H1 (cell line): Measurements from ENCODE around the gene MYCBP2. TPM values are rescaled to one million over a fixed set of nuclear protein-coding genes. Genes with fewer than 3 reads are reported as not detected.

ENCODE experiments used
- CTCF ChIA-PET: fragments of 300-600 bp; sonication (Branson Sonifier 250); formaldehyde crosslinking; loops from one replicate; lab custom pipeline; 2021; ENCODE audit not compliant: partially characterized antibody; lab: Charles Lee
- POLR2A ChIA-PET: fragments of 300-600 bp; sonication (Branson Sonifier 250); formaldehyde crosslinking; loops from one replicate; lab custom pipeline; 2021; ENCODE audit warnings: inconsistent platforms; ENCODE audit not compliant: partially characterized antibody; lab: Charles Lee
- DNase-seq, 2 experiments: peaks; one replicate each; pipeline versions ENCODE4 v3.0.0 to v3.0.0-alpha.2; 2010 to 2022; ENCODE audit warnings: low spot score in 2 of 2, low read depth in 1 of 2, mixed read lengths in 1 of 2
- FAIRE-seq: peaks from 2 replicates; lab custom pipeline; 2011; peaks lifted over from hg19 to GRCh38; lab: Jason Lieb, UNC
- H2AFZ ChIP-seq: 2 replicates; pipeline ENCODE4 v1.8.1; 2012; ENCODE audit warnings: low read length, inconsistent platforms
- H2AK5ac ChIP-seq: 2 replicates; pipeline ENCODE4 v1.6.1; 2013; ENCODE audit warnings: low read depth, low read length
- H2BK120ac ChIP-seq: replicated peaks from 2 replicates; pipeline ENCODE3; 2013; ENCODE audit warnings: low read depth, low read length, inconsistent platforms
- H2BK12ac ChIP-seq: 2 replicates; pipeline ENCODE4 v1.6.1; 2013; ENCODE audit warnings: low read depth, low read length
- H2BK15ac ChIP-seq: 2 replicates; pipeline ENCODE4 v1.6.1; 2013; ENCODE audit warnings: low read length
- H2BK20ac ChIP-seq: 2 replicates; pipeline ENCODE4 v1.6.1; 2013; ENCODE audit warnings: low read length
- H2BK5ac ChIP-seq: 2 replicates; pipeline ENCODE4 v1.6.1; 2013; ENCODE audit warnings: low read depth, low read length
- H3K14ac ChIP-seq: 2 replicates; pipeline ENCODE4 v1.6.1; 2013; ENCODE audit warnings: inconsistent platforms; ENCODE audit not compliant: insufficient read length
- H3K18ac ChIP-seq: 2 replicates; pipeline ENCODE4 v1.6.1; 2013; ENCODE audit warnings: low read length; ENCODE audit errors: extremely low read depth
- H3K23ac ChIP-seq: 2 replicates; pipeline ENCODE4 v1.6.1; 2013; ENCODE audit warnings: inconsistent platforms; ENCODE audit not compliant: insufficient read length
- H3K23me2 ChIP-seq: 2 replicates; pipeline ENCODE4 v1.6.1; 2013; ENCODE audit warnings: low read depth, low read length
- H3K27ac ChIP-seq: 2 replicates; pipeline ENCODE4 v1.6.1; 2011; ENCODE audit warnings: low read depth, low read length, inconsistent platforms
- H3K27me3 ChIP-seq, 4 experiments: replicated peaks in 1 of 4; 1 replicate in 1 of 4; 2 replicates in 3 of 4; pipeline versions ENCODE4 v1.6.1 to v1.8.1; 2011 to 2013; ENCODE audit warnings: low read length in 3 of 4, mild to moderate bottlenecking in 3 of 4, inconsistent platforms in 2 of 4, mixed read lengths in 2 of 4, moderate library complexity in 1 of 4; ENCODE audit not compliant: control insufficient read depth in 3 of 4, insufficient read depth in 3 of 4; ENCODE audit errors: extremely low read depth in 1 of 4
- H3K36me3 ChIP-seq, 4 experiments: 2 replicates each; pipeline versions ENCODE4 v1.6.1 to v1.8.1; 2011 to 2013; ENCODE audit warnings: mild to moderate bottlenecking in 4 of 4, low read length in 3 of 4, moderate library complexity in 2 of 4, control low read depth in 1 of 4, inconsistent platforms in 1 of 4; ENCODE audit not compliant: insufficient read depth in 4 of 4, control insufficient read depth in 2 of 4
- H3K4ac ChIP-seq: replicated peaks from 2 replicates; pipeline ENCODE3; 2013; ENCODE audit warnings: low read length, low read depth, mixed read lengths, inconsistent platforms; ENCODE audit not compliant: insufficient read length
- H3K4me1 ChIP-seq, 4 experiments: replicated peaks in 1 of 4; 1 replicate in 1 of 4; 2 replicates in 3 of 4; pipeline versions ENCODE4 v1.6.1 to v1.8.1; 2011 to 2013; ENCODE audit warnings: low read length in 3 of 4, inconsistent platforms in 2 of 4, mixed read lengths in 1 of 4; ENCODE audit not compliant: insufficient read depth in 4 of 4, control insufficient read depth in 3 of 4
- H3K4me2 ChIP-seq, 2 experiments: 2 replicates each; pipeline versions ENCODE4 v1.6.1 to v1.8.1; 2011 to 2013; ENCODE audit warnings: low read depth in 2 of 2, low read length in 2 of 2, control low read depth in 1 of 2, inconsistent platforms in 1 of 2, mild to moderate bottlenecking in 1 of 2; ENCODE audit not compliant: insufficient read depth in 1 of 2
- H3K4me3 ChIP-seq, 4 experiments: fragments of 200-600, 300-600 bp in 1 of 4; sonication (generic), shearing (Covaris generic), sonication (Bioruptor Twin) in 1 of 4; 2 replicates each; pipeline versions ENCODE4 v1.5.1 to v1.8.1; 2011 to 2016; ENCODE audit warnings: low read length in 4 of 4, low read depth in 3 of 4, control low read depth in 2 of 4, inconsistent platforms in 2 of 4, mild to moderate bottlenecking in 2 of 4, mixed read lengths in 1 of 4, moderate library complexity in 1 of 4; ENCODE audit not compliant: insufficient read depth in 2 of 4; ENCODE audit errors: extremely low read depth in 1 of 4
- H3K56ac ChIP-seq: replicated peaks from 2 replicates; pipeline ENCODE3; 2013; ENCODE audit warnings: low read depth, mild to moderate bottlenecking, mixed read lengths, low read length, inconsistent platforms; ENCODE audit not compliant: insufficient read length
- H3K79me1 ChIP-seq: 2 replicates; pipeline ENCODE4 v1.6.1; 2013; ENCODE audit warnings: low read depth, low read length, control low read depth
- H3K79me2 ChIP-seq, 2 experiments: 2 replicates each; pipeline versions ENCODE4 v1.6.1 to v1.8.1; 2012 to 2013; ENCODE audit warnings: low read length in 2 of 2, mild to moderate bottlenecking in 2 of 2, inconsistent platforms in 1 of 2; ENCODE audit not compliant: insufficient read depth in 2 of 2, control insufficient read depth in 1 of 2
- H3K9ac ChIP-seq, 4 experiments: replicated peaks in 1 of 4; 1 replicate in 1 of 4; 2 replicates in 3 of 4; pipeline versions ENCODE4 v1.6.1 to v1.8.1; 2011 to 2013; ENCODE audit warnings: low read depth in 3 of 4, low read length in 3 of 4, control low read depth in 2 of 4, mild to moderate bottlenecking in 2 of 4, moderate library complexity in 2 of 4, inconsistent platforms in 1 of 4; ENCODE audit errors: extremely low read depth in 1 of 4
- H3K9me3 ChIP-seq, 2 experiments: 2 replicates each; pipeline versions ENCODE4 v1.6.1 to v1.8.1; 2012 to 2013; ENCODE audit warnings: mild to moderate bottlenecking in 2 of 2, moderate library complexity in 2 of 2, control low read depth in 1 of 2, inconsistent platforms in 1 of 2, low read depth in 1 of 2, low read length in 1 of 2, mixed read lengths in 1 of 2; ENCODE audit not compliant: insufficient read depth in 2 of 2
- H4K20me1 ChIP-seq, 2 experiments: replicated peaks in 1 of 2; 2 replicates each; pipeline versions ENCODE3 to v1.8.1; 2011 to 2013; ENCODE audit warnings: inconsistent platforms in 2 of 2, low read length in 2 of 2, mild to moderate bottlenecking in 1 of 2; ENCODE audit not compliant: insufficient read depth in 2 of 2, control insufficient read depth in 1 of 2
- H4K5ac ChIP-seq: 2 replicates; pipeline ENCODE4 v1.6.1; 2013; ENCODE audit warnings: low read length, low read depth, mixed read lengths, inconsistent platforms; ENCODE audit not compliant: insufficient read length
- H4K8ac ChIP-seq: 2 replicates; pipeline ENCODE4 v1.8.0; 2013; ENCODE audit warnings: mild to moderate bottlenecking, moderate library complexity, low read length, inconsistent platforms; ENCODE audit not compliant: insufficient read depth; ENCODE audit errors: extremely low read depth
- H4K91ac ChIP-seq: replicated peaks from 2 replicates; pipeline ENCODE3; 2013; ENCODE audit warnings: low read length, mixed read lengths, inconsistent platforms; ENCODE audit not compliant: insufficient read length
- BRCA1 ChIP-seq: IDR thresholded peaks from 2 replicates; pipeline ENCODE4 v1.6.1; 2012; ENCODE audit warnings: low read depth, low read length, improper control_type of control experiment
- CBX5 ChIP-seq: fragments of 300-800, 300-1000 bp; sonication (generic); IDR thresholded peaks from 2 replicates; pipeline ENCODE4 v1.7.1; 2016; ENCODE audit warnings: antibody characterized with exemption, low read length, low read depth
- CEBPB ChIP-seq: IDR thresholded peaks from 2 replicates; pipeline ENCODE4 v1.6.1; 2012; ENCODE audit warnings: low read depth, low read length
- EZH2 ChIP-seq: fragments of 200-600 bp; sonication (generic); IDR thresholded peaks from 2 replicates; pipeline ENCODE4 v1.7.1; 2012; ENCODE audit warnings: low read depth, mild to moderate bottlenecking, moderate library complexity, low read length, inconsistent platforms; ENCODE audit not compliant: severe bottlenecking
- HDAC2 ChIP-seq, 2 experiments: fragments of 300-600 bp in 1 of 2; sonication (generic) in 1 of 2; IDR thresholded peaks; 2 replicates each; pipeline ENCODE4 v1.6.1; 2011 to 2012; ENCODE audit warnings: low read depth in 2 of 2, low read length in 2 of 2, mild to moderate bottlenecking in 2 of 2, moderate library complexity in 2 of 2, borderline replicate concordance in 1 of 2, inconsistent platforms in 1 of 2
- JUN ChIP-seq: IDR thresholded peaks from 2 replicates; pipeline ENCODE4 v1.6.1; 2011; ENCODE audit warnings: low read depth, mild to moderate bottlenecking, improper control_type of control experiment, low read length
- PHF8 ChIP-seq: fragments of 200-600 bp; sonication (generic); conservative IDR thresholded peaks from 2 replicates; pipeline ENCODE4 v1.7.1; 2012; ENCODE audit warnings: low read depth, mild to moderate bottlenecking, inconsistent platforms, low read length, moderate library complexity
- SAP30 ChIP-seq: fragments of 300-600 bp; sonication (generic); IDR thresholded peaks from 2 replicates; pipeline ENCODE4 v1.7.1; 2012; ENCODE audit warnings: low read length, moderate library complexity, mild to moderate bottlenecking, inconsistent platforms; ENCODE audit not compliant: insufficient read depth, insufficient replicate concordance
- SP2 ChIP-seq: IDR thresholded peaks from 2 replicates; pipeline ENCODE4 v1.6.1; 2012; ENCODE audit warnings: mild to moderate bottlenecking, low read length, inconsistent platforms
- SP4 ChIP-seq: IDR thresholded peaks from 2 replicates; pipeline ENCODE4 v1.6.1; 2012; ENCODE audit warnings: low read length, inconsistent platforms
- TAF7 ChIP-seq: optimal IDR thresholded peaks from 2 replicates; pipeline ENCODE3; 2011; ENCODE audit warnings: low read depth, mild to moderate bottlenecking, inconsistent platforms, low read length, moderate library complexity, borderline replicate concordance
- YY1 ChIP-seq: IDR thresholded peaks from 2 replicates; pipeline ENCODE4 v1.6.1; 2011; ENCODE audit warnings: low read depth, mild to moderate bottlenecking, low read length
- ZNF274 ChIP-seq: IDR thresholded peaks from 2 replicates; pipeline ENCODE4 v1.7.0; 2012; ENCODE audit warnings: low read length, borderline replicate concordance; ENCODE audit errors: extremely low read depth
- WGBS, 2 experiments: shearing (Covaris generic) in 1 of 2; methylation state at CpG; one replicate each; pipeline versions ENCODE4 v1.1.6 to v1.1.7; 2013 to 2015; ENCODE audit warnings: low lambda C conversion rate in 2 of 2, mixed read lengths in 2 of 2, inconsistent platforms in 1 of 2, low coverage in 1 of 2, missing lambda C conversion rate in 1 of 2; ENCODE audit not compliant: insufficient replicate concordance in 2 of 2, insufficient coverage in 1 of 2, insufficient read length in 1 of 2; ENCODE audit errors: extremely low coverage in 1 of 2, missing lambda C conversion rate in 1 of 2; 5-methylcytosine and 5-hydroxymethylcytosine counted together
- polyA plus RNA-seq, 7 experiments: library from polyadenylated mRNA; depleted of rRNA in 3 of 7; stranded (reverse) in 5 of 7; unstranded in 2 of 7; fragments of >200 nt in 5 of 7; fragments of 200-250 nt in 2 of 7; gene quantifications; 1 replicate in 5 of 7; 2 replicates in 1 of 7; 4 replicates in 1 of 7; pipeline versions ENCODE4 v1.2.1 to v1.2.3, GENCODE V29; 2011 to 2013; ENCODE audit warnings: missing spikeins in 2 of 7, mixed read lengths in 2 of 7
- total RNA-seq: library from RNA; stranded (reverse); fragmentation: NEBNext Ultra II Directional; extraction: Animal tissue kit (Norgen Biotek cat#: 25700); gene quantifications from 2 replicates; pipeline ENCODE4 v1.2.1, GENCODE V29; 2021
- TF ChIP-seq, protein P1 (sequence below): IDR thresholded peaks from 2 replicates; pipeline ENCODE4 v1.6.1; 2011; ENCODE audit warnings: low read depth, mild to moderate bottlenecking, low read length; ENCODE audit not compliant: insufficient read depth

The MYCBP2 gene
- total and polyA plus RNA-seq, 2 of the 8 experiments (the other 6 are each of a cell fraction or from before 2014, with no cell fraction given) = 19.0 to 52.1 TPM

DNA sequence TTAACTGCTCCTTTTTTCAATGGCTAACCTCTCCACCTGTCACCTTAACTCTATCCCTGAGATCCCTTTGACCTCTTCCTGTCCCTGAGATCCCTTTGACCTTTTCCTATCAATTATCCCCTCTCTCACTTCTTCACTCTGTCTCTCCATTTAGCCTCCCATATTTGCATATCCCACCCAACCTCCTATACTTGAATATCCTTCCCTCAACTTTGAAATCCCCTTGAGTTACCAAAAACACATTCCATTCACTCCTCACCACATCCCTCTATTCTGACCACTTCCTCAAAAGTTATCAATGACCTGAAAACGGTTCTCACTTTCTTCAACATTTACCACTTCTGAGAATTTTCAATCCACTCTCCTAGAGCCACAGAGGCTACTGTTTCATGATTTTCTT, 3.0 kb downstream of the MYCBP2 start:
- H3K4me2 ChIP-seq = no peak overlapping the region
- H2BK5ac ChIP-seq = no peak overlapping the region
- DNase-seq = no peak
- H3K18ac ChIP-seq = no peak overlapping the region
- peaks cover 12% of the 10 kb centered on the region for H3K23me2 ChIP-seq
- no peaks in the 10 kb centered on the region for H3K79me1 ChIP-seq
- H2AK5ac ChIP-seq = no peak overlapping the region
- no peak overlapping the region for H2BK15ac ChIP-seq
- ChIA-PET POLR2A (no interaction called here), CTCF (no interaction called here)
- no peak overlapping the region for H3K23ac ChIP-seq
- H2BK120ac ChIP-seq = no peak overlapping the region
- H3K79me2 ChIP-seq = peaks cover 0 to 75% of the 10 kb centered on the region in 2 experiments
- no peak overlapping the region for H2BK12ac ChIP-seq
- WGBS, 2 experiments = 79 to 100% methylated on average over 1 of the region's 1 CpG
- H3K27me3 ChIP-seq = peaks cover 0 to 3% (median 2%) of the 10 kb centered on the region in 4 experiments; a peak in 5 of 7 replicates
- H3K14ac ChIP-seq = no peak overlapping the region
- no peak for FAIRE-seq
- no peak overlapping the region for H3K56ac ChIP-seq
- no peak overlapping the region for H3K27ac ChIP-seq
- H3K4me1 ChIP-seq = peaks cover 3 to 10% (median 4%) of the 10 kb centered on the region in 4 experiments; a peak in 6 of 7 replicates
- no peak overlapping the region for H2BK20ac ChIP-seq
- H4K5ac ChIP-seq = no peak overlapping the region
- no peak overlapping the region for H2AFZ ChIP-seq
- H3K4ac ChIP-seq = no peak overlapping the region
- H4K91ac ChIP-seq = no peak overlapping the region
- H3K9me3 ChIP-seq = no peaks in the 10 kb centered on the region
- peaks cover 12 to 16% of the 10 kb centered on the region in 2 experiments for H4K20me1 ChIP-seq
- H3K9ac ChIP-seq = no peak overlapping the region
- no peak overlapping the region for H4K8ac ChIP-seq
- H3K4me3 ChIP-seq = no peak overlapping the region
- H3K36me3 ChIP-seq = no peaks in the 10 kb centered on the region
- no peak for TF ChIP-seq CEBPB
- TF ChIP-seq YY1 = no peak
- TF ChIP-seq JUN = no peak
- TF ChIP-seq BRCA1 = no peak
- TF ChIP-seq SAP30 = no peak
- TF ChIP-seq TAF7 = no peak
- no peak for TF ChIP-seq EZH2
- no peak for TF ChIP-seq SP4
- TF ChIP-seq CBX5 = no peak
- TF ChIP-seq, protein P1, sequence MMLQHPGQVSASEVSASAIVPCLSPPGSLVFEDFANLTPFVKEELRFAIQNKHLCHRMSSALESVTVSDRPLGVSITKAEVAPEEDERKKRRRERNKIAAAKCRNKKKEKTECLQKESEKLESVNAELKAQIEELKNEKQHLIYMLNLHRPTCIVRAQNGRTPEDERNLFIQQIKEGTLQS = no peak
- TF ChIP-seq SP2 = no peak
- TF ChIP-seq PHF8 = no peak
- no peak for TF ChIP-seq HDAC2 (IDR thresholded peaks at IDR 0.05; ENCODE audit: borderline replicate concordance in 1 of 2, low read depth in 2 of 2, low read length in 2 of 2)
- TF ChIP-seq ZNF274 = no peak
